ENCODE data around the gene CACNA1C. TPM values are rescaled to one million over a fixed set of nuclear protein-coding genes. Genes with fewer than 3 reads are reported as not detected.

CACNA1C gene
- total RNA-seq, 4 donors from 2014 or later: 44.1 to 104 (median 49.4) TPM

DNA sequence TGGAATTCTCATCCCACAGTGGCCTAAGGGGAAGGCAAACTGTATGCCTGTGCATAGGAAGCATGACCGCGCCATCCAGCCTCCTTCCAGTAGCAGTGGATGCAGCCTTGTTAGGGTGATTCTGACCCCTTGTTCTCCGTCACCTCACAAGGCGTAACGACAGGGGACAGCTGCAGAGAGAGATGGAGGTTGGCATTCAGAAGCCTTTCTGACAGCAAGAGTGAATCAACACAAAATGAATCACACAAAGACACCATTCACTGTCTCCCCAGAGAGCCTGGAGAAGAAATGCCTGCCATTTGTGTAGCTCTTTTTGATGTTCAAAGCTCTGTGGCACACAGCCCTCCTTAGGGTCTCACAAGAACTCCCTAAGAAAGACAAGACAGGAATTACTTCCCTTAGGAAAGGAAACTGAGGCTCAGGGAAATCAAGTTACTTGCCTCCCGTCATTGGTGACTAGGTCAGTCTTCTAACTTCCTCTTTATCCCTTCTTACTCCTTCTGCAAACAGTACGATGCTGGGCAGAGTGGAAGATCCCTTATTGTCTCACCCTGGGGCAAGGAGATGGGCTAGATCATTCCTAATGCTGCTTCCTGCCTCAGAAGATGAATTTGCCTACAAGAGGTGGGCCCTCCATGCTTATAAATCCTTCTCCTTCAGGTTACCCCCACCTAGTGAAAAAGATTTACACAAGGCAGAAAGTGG is 280.9 kb downstream of the CACNA1C start:
- no peaks in the 10 kb centered on the region for H3K36me3 ChIP-seq
- intact Hi-C loops (cut with DNase I): no loop called here
- no peak for DNase-seq (ENCODE audit: extremely low spot score)
- H3K27ac ChIP-seq (replicated peaks in 1 of 4): peak overlapping the region; percentile 2 to 90 (median 56)
- H3K4me3 ChIP-seq: no peak overlapping the region
- WGBS: 83% methylated on average over 7 of the region's 7 CpGs
- TF ChIP-seq EP300 (IDR thresholded peaks at IDR 0.05): no peak
- TF ChIP-seq POLR2AphosphoS5 (IDR thresholded peaks at IDR 0.05): no peak
- TF ChIP-seq, protein P1, sequence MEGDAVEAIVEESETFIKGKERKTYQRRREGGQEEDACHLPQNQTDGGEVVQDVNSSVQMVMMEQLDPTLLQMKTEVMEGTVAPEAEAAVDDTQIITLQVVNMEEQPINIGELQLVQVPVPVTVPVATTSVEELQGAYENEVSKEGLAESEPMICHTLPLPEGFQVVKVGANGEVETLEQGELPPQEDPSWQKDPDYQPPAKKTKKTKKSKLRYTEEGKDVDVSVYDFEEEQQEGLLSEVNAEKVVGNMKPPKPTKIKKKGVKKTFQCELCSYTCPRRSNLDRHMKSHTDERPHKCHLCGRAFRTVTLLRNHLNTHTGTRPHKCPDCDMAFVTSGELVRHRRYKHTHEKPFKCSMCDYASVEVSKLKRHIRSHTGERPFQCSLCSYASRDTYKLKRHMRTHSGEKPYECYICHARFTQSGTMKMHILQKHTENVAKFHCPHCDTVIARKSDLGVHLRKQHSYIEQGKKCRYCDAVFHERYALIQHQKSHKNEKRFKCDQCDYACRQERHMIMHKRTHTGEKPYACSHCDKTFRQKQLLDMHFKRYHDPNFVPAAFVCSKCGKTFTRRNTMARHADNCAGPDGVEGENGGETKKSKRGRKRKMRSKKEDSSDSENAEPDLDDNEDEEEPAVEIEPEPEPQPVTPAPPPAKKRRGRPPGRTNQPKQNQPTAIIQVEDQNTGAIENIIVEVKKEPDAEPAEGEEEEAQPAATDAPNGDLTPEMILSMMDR (IDR thresholded peaks at IDR 0.05): no peak
- no peak for TF ChIP-seq POLR2A (IDR thresholded peaks at IDR 0.05; ENCODE audit: low read depth)
- no peaks in the 10 kb centered on the region for H3K9me3 ChIP-seq
- H3K4me1 ChIP-seq: peaks cover 58 to 71% (median 64%) of the 10 kb centered on the region in 4 donors
- H3K27me3 ChIP-seq: no peaks in the 10 kb centered on the region

DNA sequence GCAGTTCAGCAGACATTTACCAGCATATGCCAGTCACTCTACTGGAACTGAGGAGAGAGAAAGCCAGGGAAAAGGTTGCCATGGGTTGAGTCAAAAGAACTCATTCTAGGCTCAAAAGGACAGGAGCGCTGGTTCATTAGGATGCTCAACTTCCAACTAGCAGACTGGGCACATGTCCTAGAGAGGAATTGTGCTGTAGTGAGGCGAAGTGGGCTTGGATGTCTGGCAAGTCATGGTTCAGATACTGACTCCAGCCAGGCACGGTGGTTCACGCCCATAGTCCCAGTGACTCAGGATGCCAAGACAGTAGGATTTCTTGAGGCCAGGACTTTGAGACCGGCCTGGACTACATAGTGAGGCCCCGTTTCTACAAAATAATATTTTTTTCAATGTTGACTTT is 281.5 kb downstream of the CACNA1C start:
- WGBS: 93% methylated on average over 6 of the region's 6 CpGs
- TF ChIP-seq POLR2A (IDR thresholded peaks at IDR 0.05; ENCODE audit: low read depth) (no peak), POLR2AphosphoS5 (IDR thresholded peaks at IDR 0.05) (no peak), EP300 (IDR thresholded peaks at IDR 0.05) (no peak)
- TF ChIP-seq, protein P1 (IDR thresholded peaks at IDR 0.05): no peak
- DNase-seq (ENCODE audit: extremely low spot score): no peak
- H3K9me3 ChIP-seq: no peaks in the 10 kb centered on the region
- intact Hi-C loops (cut with DNase I): no loop called here
- H3K36me3 ChIP-seq: no peaks in the 10 kb centered on the region
- H3K27me3 ChIP-seq: no peaks in the 10 kb centered on the region
- peaks cover 62 to 78% (median 68%) of the 10 kb centered on the region in 4 donors for H3K4me1 ChIP-seq
- H3K27ac ChIP-seq (replicated peaks in 1 of 4): peak overlapping the region; percentile 2 to 90 (median 54)
- no peak overlapping the region for H3K4me3 ChIP-seq

DNA sequence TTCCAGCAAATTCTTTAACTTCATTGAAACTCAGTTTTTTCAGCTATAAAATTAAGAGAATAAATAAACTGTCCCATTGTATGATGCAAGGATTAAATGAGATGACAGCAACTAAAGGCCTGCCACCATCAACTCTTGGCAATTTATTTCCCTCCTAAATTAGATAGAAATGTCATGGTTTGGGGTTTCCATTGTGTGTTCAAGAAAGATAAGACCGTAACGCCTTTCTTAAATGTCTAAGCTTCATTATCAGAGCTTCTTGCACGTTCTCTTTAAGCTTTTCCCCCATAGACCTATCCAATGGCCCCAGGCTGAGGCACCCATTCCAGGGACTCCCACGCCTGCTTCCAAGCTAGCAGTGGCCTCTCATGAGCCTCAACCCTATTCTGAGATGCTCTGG is 281.9 kb downstream of the CACNA1C start:
- Histone ChIP-seq H3K9me3 (no peaks in the 10 kb centered on the region), H3K27me3 (no peaks in the 10 kb centered on the region), H3K36me3 (no peaks in the 10 kb centered on the region), H3K27ac (replicated peaks in 1 of 4) (peak overlapping the region; percentile 87 to 90 (median 88)), H3K4me1 (peaks cover 62 to 77% (median 68%) of the 10 kb centered on the region in 4 donors), H3K4me3 (no peak overlapping the region)
- intact Hi-C loops (cut with DNase I): no loop called here
- WGBS: 87% methylated on average over 4 of the region's 4 CpGs
- no peak for DNase-seq (ENCODE audit: extremely low spot score)
- TF ChIP-seq, protein P1 (IDR thresholded peaks at IDR 0.05): no peak
- no peak for TF ChIP-seq POLR2A (IDR thresholded peaks at IDR 0.05; ENCODE audit: low read depth)
- TF ChIP-seq POLR2AphosphoS5 (IDR thresholded peaks at IDR 0.05): no peak
- no peak for TF ChIP-seq EP300 (IDR thresholded peaks at IDR 0.05)

DNA sequence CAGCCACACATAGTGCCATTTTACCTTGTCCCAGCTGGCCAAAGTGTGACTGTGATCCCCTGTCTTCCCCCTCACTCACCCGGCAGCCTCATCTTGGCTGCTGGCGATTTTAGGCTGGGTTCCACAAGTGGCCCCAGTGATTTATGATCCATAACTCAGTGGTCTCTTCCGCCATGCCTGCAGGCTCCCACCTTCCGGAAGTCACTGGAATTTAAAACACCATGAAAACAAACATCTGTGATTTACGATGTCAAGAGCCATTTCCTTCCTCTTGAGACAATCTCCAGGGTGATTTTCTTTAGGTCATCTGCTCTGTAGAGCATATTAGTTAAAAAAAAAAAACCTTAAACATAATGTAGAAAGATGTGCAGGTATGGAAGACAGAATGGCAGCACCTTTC is 282.3 kb downstream of the CACNA1C start:
- Histone ChIP-seq H3K9me3 (no peaks in the 10 kb centered on the region), H3K27me3 (no peaks in the 10 kb centered on the region), H3K36me3 (no peaks in the 10 kb centered on the region), H3K4me3 (no peak overlapping the region), H3K27ac (replicated peaks in 1 of 4) (peak overlapping the region; percentile 87 to 90 (median 88)), H3K4me1 (peaks cover 60 to 73% (median 67%) of the 10 kb centered on the region in 4 donors)
- WGBS: 48% methylated on average over 5 of the region's 5 CpGs
- no peak for DNase-seq (ENCODE audit: extremely low spot score)
- intact Hi-C loops (cut with DNase I): no loop called here
- TF ChIP-seq POLR2A (IDR thresholded peaks at IDR 0.05; ENCODE audit: low read depth): no peak
- TF ChIP-seq EP300 (IDR thresholded peaks at IDR 0.05): no peak
- TF ChIP-seq POLR2AphosphoS5 (IDR thresholded peaks at IDR 0.05): no peak
- TF ChIP-seq, protein P1 (IDR thresholded peaks at IDR 0.05): no peak
